Suprapubic skin (tissue), 4 donors: ENCODE results near the gene SYNGR3. TPM values are rescaled to one million over a fixed set of nuclear protein-coding genes. Genes with fewer than 3 reads are reported as not detected.
A peak's percentile ranks its signal among the peaks of the same experiment; 100 is the strongest.

ENCODE experiments used
- DNase-seq, 2 donors: peaks; one replicate each; pipeline ENCODE4 v3.0.0-alpha.2; 2019; ENCODE audit warnings: low spot score in 2 of 2
- H3K27ac ChIP-seq: fragments of 200-600 bp; sonication (generic); one replicate; pipeline ENCODE4 v1.5.1; 2019
- H3K27me3 ChIP-seq: fragments of 200-600 bp; sonication (generic); one replicate; pipeline ENCODE4 v1.5.1; 2019
- H3K36me3 ChIP-seq: fragments of 200-600 bp; sonication (generic); one replicate; pipeline ENCODE4 v1.5.1; 2019
- H3K4me1 ChIP-seq: fragments of 200-600 bp; sonication (generic); one replicate; pipeline ENCODE4 v1.5.1; 2019
- H3K4me3 ChIP-seq: fragments of 200-600 bp; sonication (generic); one replicate; pipeline ENCODE4 v1.5.1; 2019; ENCODE audit warnings: mild to moderate bottlenecking
- H3K9me3 ChIP-seq: fragments of 200-600 bp; sonication (generic); one replicate; pipeline ENCODE4 v1.5.1; 2019
- EP300 ChIP-seq: sonication (generic); formaldehyde crosslinking; IDR thresholded peaks from one replicate; pipeline ENCODE4 v1.6.1; 2017; ENCODE audit warnings: antibody characterized with exemption
- POLR2A ChIP-seq, 2 donors: fragments of 450-650 bp; IDR thresholded peaks; one replicate each; pipeline ENCODE4 v1.6.1; 2017; ENCODE audit warnings: antibody characterized with exemption in 2 of 2, mild to moderate bottlenecking in 2 of 2, moderate library complexity in 2 of 2
- POLR2AphosphoS5 ChIP-seq, 3 donors: sonication (generic); formaldehyde crosslinking; IDR thresholded peaks; one replicate each; pipeline ENCODE4 v1.6.1; 2017; ENCODE audit warnings: antibody characterized with exemption in 3 of 3
- WGBS: methylation state at CpG from one replicate; pipeline ENCODE4 v1.1.5; 2018; 5-methylcytosine and 5-hydroxymethylcytosine counted together
- total RNA-seq, 4 donors: library from RNA; depleted of rRNA; stranded (reverse); fragments of >200 nt; gene quantifications; one replicate each; pipeline ENCODE4 v1.1.0, GENCODE V29; 2016
- TF ChIP-seq, protein P1 (sequence below), 2 donors: fragments of 200-600 bp in 1 of 2; fragments of 450-650 bp in 1 of 2; sonication (generic) in 1 of 2; IDR thresholded peaks; one replicate each; pipeline ENCODE4 v1.5.1; 2016 to 2019; ENCODE audit warnings: antibody characterized with exemption in 2 of 2, mild to moderate bottlenecking in 1 of 2, moderate library complexity in 1 of 2

Gene SYNGR3
- total RNA-seq, 4 donors from 2014 or later = 0.42 to 1.7 (median 0.60) TPM; not detected in 1

DNA sequence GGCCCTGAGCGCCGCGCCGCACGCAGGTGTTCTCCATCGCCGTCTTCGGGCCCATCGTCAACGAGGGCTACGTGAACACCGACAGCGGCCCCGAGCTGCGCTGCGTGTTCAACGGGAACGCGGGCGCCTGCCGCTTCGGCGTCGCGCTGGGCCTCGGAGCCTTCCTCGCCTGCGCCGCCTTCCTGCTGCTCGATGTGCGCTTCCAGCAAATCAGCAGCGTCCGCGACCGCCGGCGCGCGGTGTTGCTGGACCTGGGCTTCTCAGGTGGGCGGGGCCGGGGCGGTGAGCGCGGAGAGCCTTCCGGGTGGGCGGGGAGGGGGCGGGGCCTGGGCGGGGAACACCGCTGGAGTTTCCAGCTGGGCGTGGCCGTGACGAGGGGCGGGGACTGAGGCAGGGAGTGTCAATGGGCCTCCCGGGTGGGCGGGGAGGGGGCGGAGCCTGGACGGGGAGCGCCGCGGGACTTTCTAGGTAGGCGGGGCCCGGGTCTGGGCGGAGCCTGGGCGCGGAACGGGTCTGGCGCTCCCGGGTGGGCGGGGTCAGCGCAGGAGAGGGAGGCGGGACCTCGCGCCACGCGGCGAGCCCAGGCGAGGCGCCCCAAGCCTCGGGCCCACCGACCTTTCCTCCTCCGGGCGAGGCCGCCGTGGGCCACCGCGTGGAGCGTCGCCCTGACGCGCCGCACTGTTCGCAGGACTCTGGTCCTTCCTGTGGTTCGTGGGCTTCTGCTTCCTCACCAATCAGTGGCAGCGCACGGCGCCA lies 2.4 kb downstream of the SYNGR3 start:
- Histone ChIP-seq H3K4me1 (peaks cover 40% of the 10 kb centered on the region), H3K27me3 (peaks cover 28% of the 10 kb centered on the region), H3K27ac (peak overlapping the region; percentile 35), H3K4me3 (peak overlapping the region; percentile 49), H3K9me3 (no peaks in the 10 kb centered on the region), H3K36me3 (peaks cover 3% of the 10 kb centered on the region)
- 8% methylated on average over 9 of the region's 96 CpGs for WGBS
- TF ChIP-seq POLR2AphosphoS5 (IDR thresholded peaks at IDR 0.05) (peak in 1 of 3 donors; percentile 39), POLR2A (IDR thresholded peaks at IDR 0.05) (no peak), EP300 (no peak)
- TF ChIP-seq, protein P1, sequence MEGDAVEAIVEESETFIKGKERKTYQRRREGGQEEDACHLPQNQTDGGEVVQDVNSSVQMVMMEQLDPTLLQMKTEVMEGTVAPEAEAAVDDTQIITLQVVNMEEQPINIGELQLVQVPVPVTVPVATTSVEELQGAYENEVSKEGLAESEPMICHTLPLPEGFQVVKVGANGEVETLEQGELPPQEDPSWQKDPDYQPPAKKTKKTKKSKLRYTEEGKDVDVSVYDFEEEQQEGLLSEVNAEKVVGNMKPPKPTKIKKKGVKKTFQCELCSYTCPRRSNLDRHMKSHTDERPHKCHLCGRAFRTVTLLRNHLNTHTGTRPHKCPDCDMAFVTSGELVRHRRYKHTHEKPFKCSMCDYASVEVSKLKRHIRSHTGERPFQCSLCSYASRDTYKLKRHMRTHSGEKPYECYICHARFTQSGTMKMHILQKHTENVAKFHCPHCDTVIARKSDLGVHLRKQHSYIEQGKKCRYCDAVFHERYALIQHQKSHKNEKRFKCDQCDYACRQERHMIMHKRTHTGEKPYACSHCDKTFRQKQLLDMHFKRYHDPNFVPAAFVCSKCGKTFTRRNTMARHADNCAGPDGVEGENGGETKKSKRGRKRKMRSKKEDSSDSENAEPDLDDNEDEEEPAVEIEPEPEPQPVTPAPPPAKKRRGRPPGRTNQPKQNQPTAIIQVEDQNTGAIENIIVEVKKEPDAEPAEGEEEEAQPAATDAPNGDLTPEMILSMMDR (IDR thresholded peaks at IDR 0.05) = no peak
- DNase-seq = peak; percentile 97

DNA sequence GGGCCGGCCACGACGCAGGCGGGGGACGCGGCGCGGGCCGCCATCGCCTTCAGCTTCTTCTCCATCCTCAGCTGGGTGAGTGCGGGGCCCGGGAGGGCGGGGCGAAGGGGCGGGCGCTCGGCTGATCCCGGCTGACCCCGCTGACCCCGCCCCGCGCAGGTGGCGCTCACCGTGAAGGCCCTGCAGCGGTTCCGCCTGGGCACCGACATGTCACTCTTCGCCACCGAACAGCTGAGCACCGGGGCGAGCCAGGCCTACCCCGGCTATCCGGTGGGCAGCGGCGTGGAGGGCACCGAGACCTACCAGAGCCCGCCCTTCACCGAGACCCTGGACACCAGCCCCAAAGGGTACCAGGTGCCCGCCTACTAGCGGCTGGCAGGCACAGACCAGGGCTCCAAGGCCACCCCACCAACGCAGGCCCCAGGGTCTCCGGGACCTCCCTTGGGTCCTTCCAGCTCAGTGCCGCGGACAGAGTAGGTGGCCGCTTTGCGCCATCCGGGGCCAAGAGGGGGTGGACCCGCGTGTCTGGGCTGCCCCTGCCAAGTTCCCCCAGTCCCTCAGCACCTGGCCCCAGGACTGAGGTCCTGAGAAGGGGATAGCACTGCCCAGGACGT lies 3.0 kb downstream of the SYNGR3 start:
- peaks cover 9% of the 10 kb centered on the region for H3K36me3 ChIP-seq
- WGBS = 40% methylated on average over 6 of the region's 50 CpGs
- no peaks in the 10 kb centered on the region for H3K9me3 ChIP-seq
- H3K27ac ChIP-seq = no peak overlapping the region
- DNase-seq = no peak
- peaks cover 28% of the 10 kb centered on the region for H3K27me3 ChIP-seq
- TF ChIP-seq POLR2AphosphoS5 (IDR thresholded peaks at IDR 0.05) (no peak), EP300 (no peak)
- TF ChIP-seq, protein P1 (IDR thresholded peaks at IDR 0.05) = no peak
- peaks cover 43% of the 10 kb centered on the region for H3K4me1 ChIP-seq
- no peak overlapping the region for H3K4me3 ChIP-seq

DNA sequence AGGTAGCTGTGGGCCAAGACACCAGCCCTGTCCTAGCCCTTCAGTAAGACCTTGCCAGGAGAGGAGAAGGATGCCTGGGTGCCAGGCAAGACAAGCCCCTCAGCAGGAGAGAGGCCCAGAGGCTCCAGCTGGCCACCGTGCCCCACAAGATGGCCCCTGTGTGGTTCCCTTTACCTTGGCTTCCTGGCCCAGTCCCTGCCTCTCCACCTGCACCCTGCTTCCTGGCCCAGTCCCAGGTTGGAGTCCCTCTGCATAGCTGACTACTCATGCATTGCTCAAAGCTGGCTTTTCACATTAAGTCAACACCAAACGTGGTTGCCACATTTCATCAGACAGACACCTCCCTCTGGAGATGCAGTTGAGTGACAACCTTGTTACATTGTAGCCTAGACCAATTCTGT lies 4.0 kb downstream of the SYNGR3 start:
- TF ChIP-seq, protein P1 (IDR thresholded peaks at IDR 0.05) = no peak
- TF ChIP-seq POLR2A (IDR thresholded peaks at IDR 0.05) (no peak), EP300 (no peak), POLR2AphosphoS5 (IDR thresholded peaks at IDR 0.05) (no peak)
- H3K27ac ChIP-seq = no peak overlapping the region
- DNase-seq = no peak
- H3K36me3 ChIP-seq = peaks cover 19% of the 10 kb centered on the region
- no peak overlapping the region for H3K4me3 ChIP-seq
- H3K9me3 ChIP-seq = no peaks in the 10 kb centered on the region
- H3K4me1 ChIP-seq = peaks cover 49% of the 10 kb centered on the region
- peaks cover 26% of the 10 kb centered on the region for H3K27me3 ChIP-seq
- 18% methylated on average over 1 of the region's 2 CpGs for WGBS

DNA sequence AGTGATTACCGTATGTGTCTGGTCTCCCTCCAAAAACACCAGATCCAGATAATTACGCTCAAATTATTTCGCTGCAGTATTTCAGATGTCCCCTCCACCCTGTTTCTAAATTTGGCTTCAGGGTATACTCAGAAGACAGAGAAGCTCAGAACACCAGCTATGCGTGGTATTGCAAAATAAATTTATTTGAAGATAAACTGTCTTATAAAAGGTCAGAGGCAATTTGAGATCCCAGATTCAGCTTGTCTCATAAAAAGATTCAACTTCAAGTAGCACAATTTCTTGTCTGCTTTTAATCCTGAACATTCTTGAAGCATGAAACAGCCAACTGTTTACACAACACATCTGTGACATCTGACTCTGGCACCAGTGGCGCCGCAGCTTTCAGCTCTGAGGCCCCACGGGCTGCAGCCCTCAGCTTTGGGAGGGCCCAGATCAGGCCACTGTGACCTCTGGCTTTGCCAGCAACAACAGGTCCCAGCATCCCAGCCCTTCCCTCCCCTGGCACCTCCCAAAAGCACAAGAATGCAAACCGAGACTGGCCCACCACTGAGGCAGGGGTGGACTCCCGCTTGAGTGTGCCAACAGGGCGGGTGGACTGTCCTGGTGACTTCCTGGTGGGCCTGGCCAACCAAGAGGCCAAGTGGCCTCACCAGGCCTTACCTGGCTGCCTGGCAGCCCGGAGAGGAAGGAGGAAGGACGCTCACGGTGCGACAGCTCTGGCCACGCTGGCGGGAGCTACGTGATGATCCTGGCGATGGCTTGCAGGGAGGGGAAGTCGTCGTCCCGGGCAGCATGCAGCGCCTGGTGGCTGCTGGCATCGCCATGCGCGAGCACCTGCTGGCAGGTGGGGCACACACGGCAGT lies 8.0 kb downstream of the SYNGR3 start:
- no peak for DNase-seq
- peak overlapping the region; percentile 63 for H3K27ac ChIP-seq
- TF ChIP-seq, protein P1 (IDR thresholded peaks at IDR 0.05) = no peak
- TF ChIP-seq POLR2A (IDR thresholded peaks at IDR 0.05) (no peak), EP300 (no peak), POLR2AphosphoS5 (IDR thresholded peaks at IDR 0.05) (no peak)
- H3K36me3 ChIP-seq = peaks cover 59% of the 10 kb centered on the region
- no peaks in the 10 kb centered on the region for H3K9me3 ChIP-seq
- peaks cover 14% of the 10 kb centered on the region for H3K4me1 ChIP-seq
- H3K27me3 ChIP-seq = no peaks in the 10 kb centered on the region
- WGBS = 78% methylated on average over 26 of the region's 26 CpGs
- H3K4me3 ChIP-seq = no peak overlapping the region
